ENCODE results near the gene CCN2. TPM values are rescaled to one million over a fixed set of nuclear protein-coding genes. Genes with fewer than 3 reads are reported as not detected.

The CCN2 gene
- total RNA-seq, 5 donors from 2014 or later (not counting 1 experiment from before 2014, with no cell fraction given): 0.49 to 1.3 (median 1.2) TPM; not detected in 2

DNA sequence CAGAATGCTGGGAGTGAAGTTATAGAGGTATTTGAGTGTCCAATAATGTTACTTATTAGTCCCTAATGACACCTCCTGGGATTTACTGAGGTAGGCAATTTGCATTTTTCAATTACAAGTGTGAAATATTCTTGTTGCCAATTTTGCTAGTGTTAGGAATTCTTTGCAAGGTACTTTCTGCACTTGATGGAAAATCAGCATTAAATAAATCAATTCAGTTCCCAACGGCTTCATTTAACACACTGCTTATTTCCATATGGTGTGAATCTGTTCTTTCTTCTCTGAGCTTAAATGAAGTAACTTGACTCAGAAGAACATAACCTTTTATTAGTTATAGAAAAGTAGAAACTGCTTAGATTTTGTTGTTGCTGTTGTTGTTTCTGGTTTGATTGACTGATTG, 21.2 kb downstream of the CCN2 start:
- no peaks in the 10 kb centered on the region for H3K9me3 ChIP-seq
- H3K36me3 ChIP-seq (ENCODE audit: control insufficient read depth in 2 of 2, extremely low read depth in 1 of 2, insufficient read depth in 1 of 2, low read length in 1 of 2): no peaks in the 10 kb centered on the region
- Mint-ChIP-seq H3K36me3 (no peaks in the 10 kb centered on the region), H3K27ac (no peak overlapping the region), H3K4me3 (no peak overlapping the region), H3K27me3 (peaks cover 22% of the 10 kb centered on the region in 2 donors), H3K4me1 (no peaks in the 10 kb centered on the region), H3K9me3 (no peaks in the 10 kb centered on the region)
- peaks cover 0 to 7% of the 10 kb centered on the region in 2 experiments for H3K27me3 ChIP-seq (replicated peaks in 1 of 2; ENCODE audit: control insufficient read depth in 2 of 2, extremely low read depth in 1 of 2, insufficient read depth in 2 of 2, low read length in 1 of 2)
- no peaks in the 10 kb centered on the region for H3K4me1 ChIP-seq (ENCODE audit: control insufficient read depth in 1 of 2, extremely low read depth in 1 of 2, insufficient read depth in 2 of 2, low read length in 2 of 2)
- POLR2A ChIA-PET: no interaction called here
- no peak overlapping the region for H3K4me3 ChIP-seq (ENCODE audit: control insufficient read depth in 1 of 2, extremely low read depth in 1 of 2, low read length in 1 of 2)
- no peak for ATAC-seq (replicated peaks in 1 of 4)
- DNase-seq: no peak
- no CpG with 5 or more reads among the region's 1 CpG for WGBS (ENCODE audit: insufficient coverage)
- CTCF ChIA-PET: interaction anchor here in 1 of 2 donors (0.6 kb wide), 1 partner anchor 11 kb away, joined by 3 read pairs; no protein-coding TSS in a partner anchor
- no peak overlapping the region for H3K27ac ChIP-seq (ENCODE audit: low read length)

DNA sequence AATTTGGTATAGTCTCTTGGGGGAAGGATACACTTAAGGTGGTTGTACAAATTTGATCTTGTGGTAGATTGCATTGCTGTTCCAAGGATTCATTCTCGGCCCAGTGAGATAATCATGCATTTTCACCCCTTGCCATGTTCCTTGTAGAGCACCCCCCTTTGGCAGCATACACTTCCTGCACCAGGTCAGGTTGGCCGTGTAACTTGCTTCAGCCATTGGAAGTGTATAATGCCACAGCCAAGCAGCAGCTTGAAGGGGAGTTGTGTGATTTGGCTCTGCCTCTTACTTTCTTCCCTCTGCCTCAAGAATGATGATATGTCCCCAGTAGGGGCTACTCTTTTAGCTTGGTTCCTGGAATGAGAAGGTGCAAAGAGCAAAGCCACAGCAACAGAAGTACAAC, 21.9 kb downstream of the CCN2 start:
- Mint-ChIP-seq H3K27ac (no peak overlapping the region), H3K4me3 (no peak overlapping the region), H3K4me1 (no peaks in the 10 kb centered on the region), H3K36me3 (no peaks in the 10 kb centered on the region), H3K9me3 (no peaks in the 10 kb centered on the region), H3K27me3 (peaks cover 20 to 24% of the 10 kb centered on the region in 2 donors)
- Histone ChIP-seq H3K4me1 (ENCODE audit: control insufficient read depth in 1 of 2, extremely low read depth in 1 of 2, insufficient read depth in 2 of 2, low read length in 2 of 2) (no peaks in the 10 kb centered on the region), H3K4me3 (ENCODE audit: control insufficient read depth in 1 of 2, extremely low read depth in 1 of 2, low read length in 1 of 2) (no peak overlapping the region), H3K27ac (ENCODE audit: low read length) (no peak overlapping the region), H3K36me3 (ENCODE audit: control insufficient read depth in 2 of 2, extremely low read depth in 1 of 2, insufficient read depth in 1 of 2, low read length in 1 of 2) (no peaks in the 10 kb centered on the region), H3K9me3 (no peaks in the 10 kb centered on the region), H3K27me3 (replicated peaks in 1 of 2; ENCODE audit: control insufficient read depth in 2 of 2, extremely low read depth in 1 of 2, insufficient read depth in 2 of 2, low read length in 1 of 2) (peaks cover 0 to 7% of the 10 kb centered on the region in 2 experiments)
- no peak for DNase-seq
- ChIA-PET CTCF (interaction anchor here in 1 of 2 donors (0.6 to 0.7 kb wide), 2 partner anchors 15 to 19 kb away, joined by 3 read pairs; no protein-coding TSS in a partner anchor), POLR2A (no interaction called here)
- no CpG with 5 or more reads among the region's 2 CpGs for WGBS (ENCODE audit: insufficient coverage)
- no peak for ATAC-seq (replicated peaks in 1 of 4)

DNA sequence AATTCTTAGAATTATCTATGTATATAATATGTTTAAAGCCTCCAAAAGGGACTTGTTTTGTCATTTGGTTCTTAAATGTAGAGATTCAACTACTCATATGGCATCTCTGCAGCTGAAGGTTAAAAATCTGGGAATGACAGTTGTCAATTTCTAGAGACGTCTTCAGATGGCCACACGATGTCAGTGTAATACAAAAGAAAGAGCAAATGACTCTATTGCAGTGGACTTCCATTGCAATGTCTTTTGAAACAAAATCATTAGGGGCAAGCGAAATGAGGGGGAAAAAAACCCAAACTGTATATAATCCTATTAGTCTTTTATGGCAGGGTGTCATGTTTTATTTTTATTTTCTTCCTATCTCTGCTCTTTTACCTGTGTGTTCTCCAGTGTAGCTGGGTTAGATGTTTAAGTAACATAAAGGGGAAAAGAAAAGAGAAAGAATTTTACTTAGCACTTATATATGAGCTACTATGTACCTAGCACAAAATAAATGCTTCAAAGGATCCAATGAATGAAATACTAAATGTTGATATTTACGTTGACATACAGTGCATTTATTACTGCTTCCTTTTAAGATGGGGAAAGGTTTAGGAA, 26.2 kb downstream of the CCN2 start:
- Mint-ChIP-seq H3K27me3 (peaks cover 4 to 14% of the 10 kb centered on the region in 2 donors), H3K27ac (no peak overlapping the region), H3K4me1 (no peaks in the 10 kb centered on the region), H3K9me3 (peaks cover 7 to 10% (median 9%) of the 10 kb centered on the region in 3 donors), H3K4me3 (no peak overlapping the region), H3K36me3 (no peaks in the 10 kb centered on the region)
- no peaks in the 10 kb centered on the region for H3K9me3 ChIP-seq
- POLR2A ChIA-PET: no interaction called here
- ATAC-seq (replicated peaks in 1 of 4) (no peak), DNase-seq (no peak)
- CTCF ChIA-PET: interaction anchor here (0.6 to 1.3 kb wide), 3 partner anchors 9 to 109 kb away, joined by 3 to 4 read pairs (median 3); no protein-coding TSS in a partner anchor
- H3K4me1 ChIP-seq (ENCODE audit: control insufficient read depth in 1 of 2, extremely low read depth in 1 of 2, insufficient read depth in 2 of 2, low read length in 2 of 2): no peaks in the 10 kb centered on the region
- H3K36me3 ChIP-seq (ENCODE audit: control insufficient read depth in 2 of 2, extremely low read depth in 1 of 2, insufficient read depth in 1 of 2, low read length in 1 of 2): no peaks in the 10 kb centered on the region
- H3K27me3 ChIP-seq (replicated peaks in 1 of 2; ENCODE audit: control insufficient read depth in 2 of 2, extremely low read depth in 1 of 2, insufficient read depth in 2 of 2, low read length in 1 of 2): peaks cover 0 to 2% of the 10 kb centered on the region in 2 experiments
- no peak overlapping the region for H3K4me3 ChIP-seq (ENCODE audit: control insufficient read depth in 1 of 2, extremely low read depth in 1 of 2, low read length in 1 of 2)
- no peak overlapping the region for H3K27ac ChIP-seq (ENCODE audit: low read length)
- WGBS (ENCODE audit: insufficient coverage): no CpG with 5 or more reads among the region's 4 CpGs

DNA sequence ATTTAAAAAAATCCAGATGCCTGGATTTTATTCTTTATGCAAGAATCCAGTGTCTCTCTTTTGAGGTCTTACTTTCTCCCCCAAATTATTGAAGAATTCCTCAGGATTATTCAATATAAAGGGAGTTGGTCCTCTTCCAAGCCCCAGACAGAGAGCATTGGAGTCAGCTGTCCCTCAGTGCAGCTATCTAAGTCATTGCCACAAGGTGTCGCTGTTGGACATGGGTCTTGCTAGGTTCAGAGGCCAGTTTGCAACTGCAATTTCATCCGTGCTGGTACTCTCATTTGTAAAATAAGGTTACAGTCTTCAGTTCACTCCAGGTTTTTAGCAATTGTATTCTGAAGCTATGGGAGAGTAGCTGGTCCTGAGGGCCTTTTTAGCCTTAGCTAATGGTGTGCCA, 27.8 kb downstream of the CCN2 start:
- 28% methylated on average over 2 of the region's 2 CpGs for WGBS (ENCODE audit: insufficient coverage)
- DNase-seq (peak in 6 of 35 experiments; percentile 4 to 41 (median 8)), ATAC-seq (replicated peaks in 1 of 4) (no peak)
- Mint-ChIP-seq H3K27me3 (peaks cover 15 to 16% of the 10 kb centered on the region in 2 donors), H3K9me3 (peaks cover 7 to 10% (median 9%) of the 10 kb centered on the region in 3 donors), H3K4me1 (no peaks in the 10 kb centered on the region), H3K4me3 (no peak overlapping the region), H3K27ac (no peak overlapping the region), H3K36me3 (no peaks in the 10 kb centered on the region)
- ChIA-PET CTCF (interaction anchor here (1.1 kb wide), 2 partner anchors 12 to 13 kb away, joined by 3 to 4 read pairs; no protein-coding TSS in a partner anchor), POLR2A (no interaction called here)
- Histone ChIP-seq H3K27me3 (replicated peaks in 1 of 2; ENCODE audit: control insufficient read depth in 2 of 2, extremely low read depth in 1 of 2, insufficient read depth in 2 of 2, low read length in 1 of 2) (peaks cover 0 to 7% of the 10 kb centered on the region in 2 experiments), H3K4me1 (ENCODE audit: control insufficient read depth in 1 of 2, extremely low read depth in 1 of 2, insufficient read depth in 2 of 2, low read length in 2 of 2) (no peaks in the 10 kb centered on the region), H3K36me3 (ENCODE audit: control insufficient read depth in 2 of 2, extremely low read depth in 1 of 2, insufficient read depth in 1 of 2, low read length in 1 of 2) (no peaks in the 10 kb centered on the region), H3K27ac (ENCODE audit: low read length) (no peak overlapping the region), H3K9me3 (no peaks in the 10 kb centered on the region), H3K4me3 (ENCODE audit: control insufficient read depth in 1 of 2, extremely low read depth in 1 of 2, low read length in 1 of 2) (no peak overlapping the region)

DNA sequence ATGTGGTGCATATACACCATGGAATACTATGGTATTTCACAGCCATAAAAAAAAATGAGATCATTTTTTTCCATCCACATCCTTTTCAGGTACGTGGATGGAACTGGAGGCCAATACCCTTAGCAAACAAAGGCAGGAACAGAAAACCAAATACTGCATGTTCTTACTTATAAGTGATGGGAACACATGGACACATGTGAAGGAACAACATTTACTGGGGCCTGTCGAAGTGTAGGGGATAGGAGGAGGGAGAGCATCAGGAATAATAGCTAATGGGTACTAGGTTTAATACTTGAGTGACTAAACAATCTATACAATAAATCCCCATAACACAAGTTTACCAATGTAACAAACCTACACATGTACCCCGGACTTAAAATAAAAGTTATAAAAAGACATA, 30.5 kb downstream of the CCN2 start:
- Histone ChIP-seq H3K9me3 (no peaks in the 10 kb centered on the region), H3K4me1 (ENCODE audit: control insufficient read depth in 1 of 2, extremely low read depth in 1 of 2, insufficient read depth in 2 of 2, low read length in 2 of 2) (no peaks in the 10 kb centered on the region), H3K27ac (ENCODE audit: low read length) (no peak overlapping the region), H3K27me3 (replicated peaks in 1 of 2; ENCODE audit: control insufficient read depth in 2 of 2, extremely low read depth in 1 of 2, insufficient read depth in 2 of 2, low read length in 1 of 2) (peaks cover 0 to 11% of the 10 kb centered on the region in 2 experiments), H3K4me3 (ENCODE audit: control insufficient read depth in 1 of 2, extremely low read depth in 1 of 2, low read length in 1 of 2) (no peak overlapping the region), H3K36me3 (ENCODE audit: control insufficient read depth in 2 of 2, extremely low read depth in 1 of 2, insufficient read depth in 1 of 2, low read length in 1 of 2) (no peaks in the 10 kb centered on the region)
- Mint-ChIP-seq H3K36me3 (no peaks in the 10 kb centered on the region), H3K9me3 (peaks cover 7 to 10% (median 9%) of the 10 kb centered on the region in 3 donors), H3K4me3 (no peak overlapping the region), H3K27ac (no peak overlapping the region), H3K4me1 (peaks cover 6 to 10% (median 9%) of the 10 kb centered on the region in 3 donors), H3K27me3 (peaks cover 34 to 38% of the 10 kb centered on the region in 2 donors)
- ATAC-seq (replicated peaks in 1 of 4): no peak
- ChIA-PET CTCF (no interaction called here), POLR2A (no interaction called here)
- WGBS (ENCODE audit: insufficient coverage): no CpG with 5 or more reads among the region's 3 CpGs
- no peak for DNase-seq

DNA sequence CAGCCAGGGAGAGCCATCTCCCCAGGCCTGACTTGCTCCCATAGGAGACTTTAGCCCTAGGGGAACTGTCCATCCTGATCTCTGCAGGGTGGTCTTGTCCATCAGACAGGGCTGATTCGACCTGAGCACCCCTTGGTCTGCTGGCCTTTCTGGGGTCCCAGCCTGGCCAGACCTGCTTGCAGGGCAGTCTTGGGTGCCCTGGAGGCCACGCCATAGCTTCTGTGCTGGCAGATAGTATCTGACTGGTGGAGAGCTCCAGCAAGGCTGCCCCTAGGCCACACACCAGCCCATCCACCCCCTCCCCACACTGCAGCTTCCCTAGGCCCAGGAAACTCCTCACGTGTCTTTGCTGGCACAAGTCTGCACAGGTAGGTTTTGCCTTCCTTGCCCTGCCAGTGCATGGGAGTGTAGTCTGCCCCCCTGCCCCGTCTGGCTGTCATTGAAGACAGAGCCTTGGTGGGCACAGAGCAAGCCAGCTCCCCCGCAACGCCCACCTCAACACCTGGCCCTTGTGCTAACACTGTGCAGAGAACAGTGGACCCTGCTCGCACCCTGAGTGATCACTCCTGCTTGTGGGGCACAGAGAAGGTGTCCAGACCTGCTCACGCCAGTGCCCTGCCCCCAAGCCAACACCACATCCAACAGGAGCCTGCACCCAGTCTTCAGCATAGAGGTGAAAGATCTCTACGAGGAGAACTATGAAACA, 32.4 kb downstream of the CCN2 start:
- peaks cover 9 to 11% (median 10%) of the 10 kb centered on the region in 3 donors for H3K4me1 Mint-ChIP-seq
- no peak for DNase-seq
- H3K27ac Mint-ChIP-seq: no peak overlapping the region
- Histone ChIP-seq H3K27ac (ENCODE audit: low read length) (no peak overlapping the region), H3K9me3 (no peaks in the 10 kb centered on the region), H3K27me3 (replicated peaks in 1 of 2; ENCODE audit: control insufficient read depth in 2 of 2, extremely low read depth in 1 of 2, insufficient read depth in 2 of 2, low read length in 1 of 2) (peaks cover 3 to 11% of the 10 kb centered on the region in 2 experiments), H3K36me3 (ENCODE audit: control insufficient read depth in 2 of 2, extremely low read depth in 1 of 2, insufficient read depth in 1 of 2, low read length in 1 of 2) (no peaks in the 10 kb centered on the region), H3K4me1 (ENCODE audit: control insufficient read depth in 1 of 2, extremely low read depth in 1 of 2, insufficient read depth in 2 of 2, low read length in 2 of 2) (no peaks in the 10 kb centered on the region), H3K4me3 (ENCODE audit: control insufficient read depth in 1 of 2, extremely low read depth in 1 of 2, low read length in 1 of 2) (no peak overlapping the region)
- H3K4me3 Mint-ChIP-seq: no peak overlapping the region
- H3K36me3 Mint-ChIP-seq: no peaks in the 10 kb centered on the region
- no peak for ATAC-seq (replicated peaks in 1 of 4)
- peaks cover 7 to 10% (median 9%) of the 10 kb centered on the region in 3 donors for H3K9me3 Mint-ChIP-seq
- CTCF ChIA-PET: interaction anchor here (0.5 to 1.6 kb wide), 4 partner anchors 9 to 523 kb away, joined by 3 to 4 read pairs (median 4); no protein-coding TSS in a partner anchor
- H3K27me3 Mint-ChIP-seq: peaks cover 36 to 47% of the 10 kb centered on the region in 2 donors
- WGBS (ENCODE audit: insufficient coverage): 53% methylated on average over 6 of the region's 9 CpGs
- POLR2A ChIA-PET: no interaction called here

Data from T-cell (primary cell).